Colonic mucosa (tissue), 4 donors: ENCODE data around the gene EVI5L. TPM values are rescaled to one million over a fixed set of nuclear protein-coding genes. Genes with fewer than 3 reads are reported as not detected.

ENCODE experiments used
- DNase-seq: peaks from one replicate; pipeline ENCODE4 v3.0.0-alpha.2; 2020
- H3K27ac ChIP-seq: fragments of 200-600 bp; one replicate; pipeline ENCODE4 v1.8.0; 2021
- H3K27me3 ChIP-seq: fragments of 200-600 bp; one replicate; pipeline ENCODE4 v1.8.0; 2021
- H3K36me3 ChIP-seq: fragments of 200-600 bp; one replicate; pipeline ENCODE4 v1.8.0; 2021
- H3K4me1 ChIP-seq: fragments of 200-600 bp; one replicate; pipeline ENCODE4 v1.8.0; 2021; ENCODE audit warnings: mild to moderate bottlenecking
- H3K4me3 ChIP-seq: fragments of 200-600 bp; one replicate; pipeline ENCODE4 v1.8.0; 2021
- H3K9ac ChIP-seq, 2 donors: one replicate each; pipeline ENCODE4 v1.7.0; 2013; ENCODE audit warnings: control low read depth in 2 of 2, low read depth in 2 of 2, low read length in 2 of 2
- H3K9me3 ChIP-seq: fragments of 200-600 bp; one replicate; pipeline ENCODE4 v1.8.0; 2021
- intact Hi-C: fragments of 100-400 bp; cut with DNase I; formaldehyde crosslinking; loops from one replicate; pipeline ENCODE4 v1.14.1; 2022
- total RNA-seq, 2 donors: library from RNA; stranded (reverse); fragmentation: NEBNext Ultra II Directional in 1 of 2; extraction: Animal tissue kit (Norgen Biotek cat#: 25700) in 1 of 2; gene quantifications; one replicate each; pipeline ENCODE4 v1.2.1, GENCODE V29; 2021
- TF ChIP-seq, protein P1 (sequence below): fragments of 200-600 bp; IDR thresholded peaks from one replicate; pipeline ENCODE4 v1.8.0; 2022; ENCODE audit warnings: antibody characterized with exemption, mild to moderate bottlenecking
- donor health status: healthy.
- donor health status: DM: no; HTN: no; CAD: no.
- donor health status: DM: no; HTN: no; CAD: no.

Gene EVI5L
- total RNA-seq, 2 donors from 2014 or later, result 10.6 to 12.0 TPM

DNA sequence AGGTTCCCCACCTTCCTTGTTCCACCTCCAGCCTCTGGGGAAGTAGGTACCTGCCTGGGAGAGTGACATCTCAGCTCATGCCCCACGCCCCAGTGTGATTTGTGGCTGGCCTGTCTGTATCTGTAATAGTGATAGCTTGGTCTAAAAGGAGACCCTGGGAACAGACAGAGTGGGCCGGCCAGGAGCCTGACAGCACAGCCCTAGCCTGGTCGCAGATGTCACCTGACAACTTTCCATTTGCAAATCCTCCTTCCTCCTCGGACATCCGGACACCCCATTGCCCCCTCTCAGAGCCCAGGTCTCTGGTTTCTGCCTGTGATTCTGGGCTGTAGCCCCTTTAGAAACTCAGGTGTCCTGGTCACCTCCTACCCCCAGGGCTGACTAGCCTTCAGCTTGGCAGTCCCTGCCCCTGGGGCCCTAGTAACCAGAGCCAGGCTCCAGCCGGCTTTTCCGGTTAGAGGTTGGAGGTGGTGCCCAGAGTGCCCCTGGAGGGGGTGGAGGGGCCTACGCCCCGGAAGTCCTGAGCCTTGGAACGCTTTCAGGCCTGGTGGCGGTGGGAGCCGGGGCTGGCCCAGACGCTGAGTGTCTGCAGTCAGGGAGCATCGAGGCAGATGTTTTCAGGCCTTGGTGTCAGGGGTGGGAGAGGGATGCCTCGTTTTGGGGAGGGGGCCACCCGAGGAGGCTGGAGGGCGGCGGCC is 64.7 kb downstream of the EVI5L start:
- no peak overlapping the region for H3K4me3 ChIP-seq
- H3K27me3 ChIP-seq, result no peaks in the 10 kb centered on the region
- DNase-seq, result peak; percentile 65
- TF ChIP-seq, protein P1, sequence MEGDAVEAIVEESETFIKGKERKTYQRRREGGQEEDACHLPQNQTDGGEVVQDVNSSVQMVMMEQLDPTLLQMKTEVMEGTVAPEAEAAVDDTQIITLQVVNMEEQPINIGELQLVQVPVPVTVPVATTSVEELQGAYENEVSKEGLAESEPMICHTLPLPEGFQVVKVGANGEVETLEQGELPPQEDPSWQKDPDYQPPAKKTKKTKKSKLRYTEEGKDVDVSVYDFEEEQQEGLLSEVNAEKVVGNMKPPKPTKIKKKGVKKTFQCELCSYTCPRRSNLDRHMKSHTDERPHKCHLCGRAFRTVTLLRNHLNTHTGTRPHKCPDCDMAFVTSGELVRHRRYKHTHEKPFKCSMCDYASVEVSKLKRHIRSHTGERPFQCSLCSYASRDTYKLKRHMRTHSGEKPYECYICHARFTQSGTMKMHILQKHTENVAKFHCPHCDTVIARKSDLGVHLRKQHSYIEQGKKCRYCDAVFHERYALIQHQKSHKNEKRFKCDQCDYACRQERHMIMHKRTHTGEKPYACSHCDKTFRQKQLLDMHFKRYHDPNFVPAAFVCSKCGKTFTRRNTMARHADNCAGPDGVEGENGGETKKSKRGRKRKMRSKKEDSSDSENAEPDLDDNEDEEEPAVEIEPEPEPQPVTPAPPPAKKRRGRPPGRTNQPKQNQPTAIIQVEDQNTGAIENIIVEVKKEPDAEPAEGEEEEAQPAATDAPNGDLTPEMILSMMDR, result no peak
- H3K4me1 ChIP-seq, result no peaks in the 10 kb centered on the region
- H3K9me3 ChIP-seq, result no peaks in the 10 kb centered on the region
- H3K36me3 ChIP-seq, result no peaks in the 10 kb centered on the region
- no peak overlapping the region for H3K27ac ChIP-seq
- H3K9ac ChIP-seq, result no peak overlapping the region
- intact Hi-C loops, result no loop called here

DNA sequence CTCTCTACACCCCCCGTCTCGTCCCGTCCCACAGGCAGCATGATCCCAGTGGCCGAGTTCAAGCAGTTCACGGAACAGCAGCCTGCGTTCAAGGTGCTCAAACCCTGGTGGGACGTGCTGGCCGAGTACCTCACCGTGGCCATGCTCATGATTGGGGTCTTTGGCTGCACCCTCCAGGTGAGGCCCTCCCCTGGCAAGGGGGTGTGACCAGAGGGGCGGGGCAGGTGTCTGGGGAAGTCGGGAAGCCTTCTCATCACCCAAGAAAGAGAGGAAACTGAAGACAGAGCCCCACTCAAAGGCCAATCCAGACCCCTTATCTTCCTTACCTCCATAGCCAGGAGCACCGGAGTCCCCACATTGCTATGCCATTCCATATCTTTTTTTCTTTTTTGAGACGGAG is 65.5 kb downstream of the EVI5L start:
- Histone ChIP-seq H3K4me1 (no peaks in the 10 kb centered on the region), H3K27ac (no peak overlapping the region), H3K36me3 (no peaks in the 10 kb centered on the region), H3K27me3 (no peaks in the 10 kb centered on the region), H3K9me3 (no peaks in the 10 kb centered on the region), H3K4me3 (no peak overlapping the region), H3K9ac (no peak overlapping the region)
- intact Hi-C loops, result no loop called here
- no peak for DNase-seq
- TF ChIP-seq, protein P1, result no peak

DNA sequence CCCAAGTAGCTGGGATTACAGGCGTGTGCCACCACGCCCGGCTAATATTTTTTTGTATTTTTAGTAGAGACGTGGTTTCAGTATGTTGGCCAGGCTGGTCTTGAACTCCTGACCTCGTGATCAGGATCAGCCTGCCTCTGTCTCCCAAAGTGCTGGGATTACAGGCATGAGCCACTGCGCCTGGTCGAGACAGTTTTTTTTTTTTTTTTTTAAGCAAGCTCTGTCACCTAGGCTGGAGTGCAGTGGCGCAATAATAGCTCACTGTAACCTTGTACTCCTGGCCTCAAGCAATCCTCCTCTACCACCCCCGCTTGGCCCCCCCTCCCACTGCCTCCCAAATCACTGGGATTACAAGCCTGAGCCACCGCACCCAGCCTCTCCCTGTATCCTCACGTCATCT is 67.3 kb downstream of the EVI5L start:
- Histone ChIP-seq H3K27me3 (no peaks in the 10 kb centered on the region), H3K4me1 (no peaks in the 10 kb centered on the region), H3K36me3 (no peaks in the 10 kb centered on the region), H3K9ac (no peak overlapping the region), H3K9me3 (no peaks in the 10 kb centered on the region), H3K27ac (no peak overlapping the region), H3K4me3 (no peak overlapping the region)
- intact Hi-C loops, result no loop called here
- no peak for DNase-seq
- TF ChIP-seq, protein P1, result no peak

DNA sequence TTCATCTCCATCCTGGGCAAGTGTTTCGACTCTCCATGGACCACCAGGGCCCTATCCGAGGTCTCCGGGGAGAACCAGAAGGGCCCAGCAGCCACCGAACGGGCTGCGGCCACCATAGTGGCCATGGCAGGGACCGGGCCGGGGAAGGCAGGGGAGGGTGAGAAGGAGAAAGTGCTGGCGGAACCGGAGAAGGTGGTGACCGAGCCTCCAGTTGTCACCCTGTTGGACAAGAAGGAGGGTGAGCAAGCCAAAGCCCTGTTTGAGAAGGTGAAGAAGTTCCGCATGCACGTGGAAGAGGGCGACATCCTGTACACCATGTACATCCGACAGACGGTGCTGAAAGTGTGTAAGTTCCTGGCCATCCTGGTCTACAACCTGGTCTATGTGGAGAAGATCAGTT is 68.9 kb downstream of the EVI5L start:
- Histone ChIP-seq H3K4me3 (no peak overlapping the region), H3K36me3 (no peaks in the 10 kb centered on the region), H3K4me1 (peaks cover 4% of the 10 kb centered on the region), H3K9me3 (no peaks in the 10 kb centered on the region), H3K27me3 (no peaks in the 10 kb centered on the region), H3K9ac (no peak overlapping the region), H3K27ac (no peak overlapping the region)
- intact Hi-C loops, result no loop called here
- DNase-seq, result no peak
- TF ChIP-seq, protein P1, result no peak

DNA sequence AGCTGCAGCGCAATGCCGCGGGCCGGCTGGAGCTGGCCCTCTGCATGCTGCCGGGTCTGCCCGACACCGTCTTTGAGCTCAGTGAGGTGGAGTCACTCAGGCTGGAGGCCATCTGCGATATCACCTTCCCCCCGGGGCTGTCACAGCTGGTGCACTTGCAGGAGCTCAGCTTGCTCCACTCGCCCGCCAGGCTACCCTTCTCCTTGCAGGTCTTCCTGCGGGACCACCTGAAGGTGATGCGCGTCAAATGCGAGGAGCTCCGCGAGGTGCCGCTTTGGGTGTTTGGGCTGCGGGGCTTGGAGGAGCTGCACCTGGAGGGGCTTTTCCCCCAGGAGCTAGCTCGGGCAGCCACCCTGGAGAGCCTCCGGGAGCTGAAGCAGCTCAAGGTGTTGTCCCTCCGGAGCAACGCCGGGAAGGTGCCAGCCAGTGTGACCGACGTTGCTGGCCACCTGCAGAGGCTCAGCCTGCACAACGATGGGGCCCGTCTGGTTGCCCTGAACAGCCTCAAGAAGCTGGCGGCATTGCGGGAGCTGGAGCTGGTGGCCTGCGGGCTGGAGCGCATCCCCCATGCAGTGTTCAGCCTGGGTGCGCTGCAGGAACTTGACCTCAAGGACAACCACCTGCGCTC is 69.8 kb downstream of the EVI5L start:
- intact Hi-C loops, result no loop called here
- H3K9ac ChIP-seq, result no peak overlapping the region
- TF ChIP-seq, protein P1, result no peak
- H3K36me3 ChIP-seq, result no peaks in the 10 kb centered on the region
- no peak for DNase-seq
- no peak overlapping the region for H3K27ac ChIP-seq
- H3K4me1 ChIP-seq, result peaks cover 9% of the 10 kb centered on the region
- H3K4me3 ChIP-seq, result no peak overlapping the region
- H3K27me3 ChIP-seq, result no peaks in the 10 kb centered on the region
- H3K9me3 ChIP-seq, result no peaks in the 10 kb centered on the region
